ENCODE data around the gene MYBPC1.

GRCh38 chr12:101695706-101696105 lies 100.9 kb downstream of the MYBPC1 start:
- TF ChIP-seq CTCF (IDR thresholded peaks at IDR 0.05) (no peak), POLR2A (IDR thresholded peaks at IDR 0.05) (no peak)

All from adrenal gland (tissue), 5 donors.